SK-N-MC (cell line): Measurements from ENCODE around the gene IHH.

ENCODE experiments used
- FOXP2 ChIP-seq: optimal IDR thresholded peaks from 2 replicates; pipeline ENCODE3; 2011; ENCODE audit warnings: mild to moderate bottlenecking, moderate library complexity; ENCODE audit not compliant: insufficient read depth; ENCODE audit errors: extremely low read length, control extremely low read depth
- POLR2AphosphoS5 ChIP-seq: IDR thresholded peaks from 2 replicates; pipeline ENCODE4 v1.6.1; 2012; ENCODE audit warnings: mild to moderate bottlenecking, low read depth, low read length, borderline replicate concordance

DNA sequence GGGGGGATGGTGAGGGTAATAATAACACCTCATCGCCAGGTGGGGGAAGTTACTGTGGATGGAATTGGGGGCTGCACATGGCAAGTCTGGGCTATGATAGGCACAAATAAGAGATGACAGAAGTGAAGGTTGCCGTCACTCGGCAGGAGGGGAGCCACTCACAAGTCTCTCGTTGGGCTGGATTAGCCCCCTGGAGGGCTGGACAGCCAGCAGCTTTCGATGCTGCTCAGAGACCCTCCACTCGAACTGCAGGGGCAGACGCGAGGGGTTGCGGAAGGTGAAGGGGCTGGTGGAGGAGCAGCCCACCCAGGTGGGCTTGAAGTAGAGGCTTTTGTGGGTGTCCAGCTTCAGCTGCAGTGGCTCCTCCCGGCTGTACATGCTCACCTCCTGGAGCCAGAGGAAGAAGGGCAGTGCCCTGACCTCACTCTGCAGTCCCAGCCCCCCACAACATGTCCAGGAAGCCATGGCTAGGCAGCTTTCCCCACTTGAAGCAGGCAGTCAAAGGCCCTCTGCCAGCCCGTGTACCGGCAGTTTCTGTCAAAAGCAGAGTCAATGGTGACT, 37.6 kb downstream of the IHH start:
- no peak for TF ChIP-seq POLR2AphosphoS5
- no peak for TF ChIP-seq FOXP2
